Adrenal gland (tissue), 19 donors: ENCODE data around the gene WDR47. TPM values are rescaled to one million over a fixed set of nuclear protein-coding genes. Genes with fewer than 3 reads are reported as not detected.
A peak's percentile ranks its signal among the peaks of the same experiment; 100 is the strongest.

Experiments
- DNase-seq, 7 donors: peaks; one replicate each; pipeline ENCODE4 v3.0.0-alpha.2; 2019 to 2020
- H3K27ac ChIP-seq, 5 donors: fragments of 200-600 bp; sonication (generic) in 4 of 5; 1 replicate in 3 of 5; 2 replicates in 2 of 5; pipeline versions ENCODE4 v1.5.1 to v1.8.0; 2016 to 2020; ENCODE audit warnings: mild to moderate bottlenecking in 1 of 5
- H3K27me3 ChIP-seq: fragments of 200-600 bp; 2 replicates; pipeline ENCODE4 v1.8.0; 2021
- H3K36me3 ChIP-seq, 2 donors: fragments of 200-600 bp; replicated peaks in 1 of 2; 1 replicate in 1 of 2; 2 replicates in 1 of 2; pipeline versions ENCODE4 v1.5.1 to v1.8.0; 2018 to 2022
- H3K4me1 ChIP-seq, 2 donors: fragments of 200-600 bp; replicated peaks in 1 of 2; 1 replicate in 1 of 2; 2 replicates in 1 of 2; pipeline versions ENCODE4 v1.5.1 to v1.8.0; 2018 to 2021
- H3K4me3 ChIP-seq, 4 donors: fragments of 200-600 bp; sonication (generic) in 3 of 4; one replicate each; pipeline ENCODE4 v1.5.1; 2016 to 2018
- H3K9me3 ChIP-seq, 3 donors: fragments of 200-600 bp; sonication (generic) in 1 of 3; replicated peaks in 1 of 3; 1 replicate in 2 of 3; 2 replicates in 1 of 3; pipeline versions ENCODE4 v1.5.1 to v1.8.0; 2016 to 2021
- POLR2A ChIP-seq, 2 donors: fragments of 450-650 bp; IDR thresholded peaks; one replicate each; pipeline ENCODE4 v1.6.1; 2017; ENCODE audit warnings: antibody characterized with exemption in 2 of 2, mild to moderate bottlenecking in 2 of 2, moderate library complexity in 1 of 2
- WGBS, 4 donors: extraction: QIAGEN DNeasy Blood & Tissue Kit in 2 of 4; methylation state at CpG; one replicate each; pipeline versions ENCODE4 v1.1.5 to v1.1.7; 2013 to 2017; 5-methylcytosine and 5-hydroxymethylcytosine counted together
- intact Hi-C, 2 donors: fragments of 100-400 bp; cut with DNase I; formaldehyde crosslinking; loops; one replicate each; pipeline versions ENCODE4 v1.14.1 to v1.15.0; 2022 to 2023
- long read RNA-seq, 10 donors: library from polyadenylated mRNA in 3 of 10; unstranded in 2 of 10; stranded (forward) in 1 of 10; transcript quantifications; one replicate each; pipeline ENCODE4 v2.0.0 and lab custom pipeline, GENCODE V29; 2021 to 2026
- polyA plus RNA-seq, 3 donors: library from polyadenylated mRNA; stranded (reverse); fragments of 200-250 nt in 2 of 3; fragments of 350-450 nt in 1 of 3; fragmentation: Illumina TruSeq in 1 of 3; extraction: RNeasy Lipid Tissue Mini Kit (QIAGEN cat#74804) in 1 of 3; gene quantifications; one replicate each; pipeline ENCODE4 v1.2.3, GENCODE V29; 2013 to 2014
- total RNA-seq, 9 donors: library from RNA; depleted of rRNA in 4 of 9; stranded (reverse); fragments of >200 nt in 4 of 9; fragments of 120-200 nt in 1 of 9; fragmentation: NEBNext Ultra II Directional in 1 of 9; extraction: Animal tissue kit (Norgen Biotek cat#: 25700) in 1 of 9; gene quantifications; one replicate each; pipeline versions ENCODE4 v1.1.0 to v1.2.4, GENCODE V29; 2013 to 2023
- TF ChIP-seq, protein P1 (sequence below), 6 experiments: fragments of 450-650 bp in 4 of 6; fragments of 200-600 bp in 2 of 6; sonication (generic) in 1 of 6; IDR thresholded peaks; 1 replicate in 5 of 6; 2 replicates in 1 of 6; pipeline versions ENCODE4 v1.5.1 to v1.8.0; 2016 to 2021; ENCODE audit warnings: antibody characterized with exemption in 6 of 6, mild to moderate bottlenecking in 2 of 6, moderate library complexity in 1 of 6
- donor health status: healthy with polysubstance abuse.
- donor health status: Bipolar disorder and iron deficiency.
- donor health status: DM: yes; HTN: yes; CAD: no.
- donor health status: DM: no; HTN: no; CAD: no.
- donor health status: DM: no; HTN: no; CAD: no.
- donor health status: DM: yes; HTN: yes; CAD: no.

WDR47 gene
- total RNA-seq (10 to 100 TPM in 6 of 9 donors, 1 to 10 TPM in 3; 8.2 to 16.0 (median 10.9) TPM), polyA plus RNA-seq (10 to 100 TPM in 1 of 3 donors, 1 to 10 TPM in 2; 2.4 to 11.8 (median 2.7) TPM)
- long read RNA-seq, donor 1, full-length matches to known transcripts: 1 of 1 reads
- long read RNA-seq, donor 1, partial matches to known transcripts: 0 of 1 reads
- long read RNA-seq, donor 1, other reads (novel, unspliced or antisense): 0 of 1 reads
- long read RNA-seq, donor 2, full-length matches to known transcripts: 1 of 24 reads
- long read RNA-seq, donor 2, partial matches to known transcripts: 23 of 24 reads
- long read RNA-seq, donor 2, other reads (novel, unspliced or antisense): 0 of 24 reads
- long read RNA-seq, donor 3, full-length matches to known transcripts: 1 of 1 reads
- long read RNA-seq, donor 3, partial matches to known transcripts: 0 of 1 reads
- long read RNA-seq, donor 3, other reads (novel, unspliced or antisense): 0 of 1 reads
- long read RNA-seq, donor 4, partial matches to known transcripts: 1 of 3 reads
- long read RNA-seq, donor 4, other reads (novel, unspliced or antisense): 2 of 3 reads
- long read RNA-seq, donor 5, full-length matches to known transcripts: 9 of 12 reads
- long read RNA-seq, donor 5, partial matches to known transcripts: 0 of 12 reads
- long read RNA-seq, donor 5, other reads (novel, unspliced or antisense): 3 of 12 reads
- long read RNA-seq, donor 6, partial matches to known transcripts: 0 of 1 reads
- long read RNA-seq, donor 6, other reads (novel, unspliced or antisense): 1 of 1 reads
- long read RNA-seq, donor 7: 0 reads
- long read RNA-seq, donor 8: 0 reads
- long read RNA-seq, donor 9, full-length matches to known transcripts: 1 of 1 reads
- long read RNA-seq, donor 9, partial matches to known transcripts: 0 of 1 reads
- long read RNA-seq, donor 9, other reads (novel, unspliced or antisense): 0 of 1 reads
- long read RNA-seq, donor 10: 0 reads

DNA sequence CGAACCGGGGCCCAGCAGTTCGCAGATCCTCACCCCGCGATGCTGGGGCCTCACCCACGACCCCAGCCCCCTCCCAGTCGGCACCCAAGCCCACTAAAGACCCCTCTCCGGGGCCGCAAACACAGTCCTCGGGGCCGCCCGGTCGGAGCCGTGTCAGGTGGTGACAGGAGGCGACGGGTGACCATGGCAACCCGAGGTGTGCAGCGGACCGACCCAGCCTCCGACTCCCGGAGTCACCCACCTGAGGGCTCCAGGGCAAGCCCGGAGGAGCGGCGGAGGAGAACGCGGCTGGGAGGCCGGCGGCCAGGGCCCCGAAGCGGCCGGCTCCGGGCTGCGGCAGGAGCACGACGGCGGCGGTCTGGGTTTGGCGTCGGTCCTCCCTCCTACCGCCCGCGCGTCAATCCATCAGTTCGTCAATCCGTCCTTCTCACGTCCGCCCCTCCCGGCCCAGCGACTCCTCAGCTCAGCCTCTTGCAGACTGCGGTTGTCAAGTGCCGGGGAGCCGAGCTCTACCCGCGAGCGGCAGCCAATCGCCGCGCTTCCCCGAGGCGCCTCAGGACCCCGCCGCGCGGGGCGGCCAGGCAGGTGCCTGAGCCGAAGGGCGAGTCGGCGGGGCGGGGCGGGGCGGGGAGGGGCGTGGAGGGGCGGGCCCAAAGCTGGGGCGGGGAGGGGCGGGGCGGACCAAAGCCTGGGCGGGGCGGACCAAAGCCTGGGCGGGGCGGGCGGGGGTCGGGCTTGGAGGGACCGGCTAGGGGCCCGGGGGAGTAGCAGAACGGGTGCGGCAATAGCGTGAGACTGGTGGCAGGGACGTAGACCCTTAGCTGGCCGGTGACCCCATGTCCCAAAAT lies at the start of gene WDR47:
Gene WDR47 (minus strand): TSS at position 482 of the 848 bp plus-strand sequence. CDS start 18,590 bp downstream, outside the sequence.
- TF ChIP-seq, protein P1, sequence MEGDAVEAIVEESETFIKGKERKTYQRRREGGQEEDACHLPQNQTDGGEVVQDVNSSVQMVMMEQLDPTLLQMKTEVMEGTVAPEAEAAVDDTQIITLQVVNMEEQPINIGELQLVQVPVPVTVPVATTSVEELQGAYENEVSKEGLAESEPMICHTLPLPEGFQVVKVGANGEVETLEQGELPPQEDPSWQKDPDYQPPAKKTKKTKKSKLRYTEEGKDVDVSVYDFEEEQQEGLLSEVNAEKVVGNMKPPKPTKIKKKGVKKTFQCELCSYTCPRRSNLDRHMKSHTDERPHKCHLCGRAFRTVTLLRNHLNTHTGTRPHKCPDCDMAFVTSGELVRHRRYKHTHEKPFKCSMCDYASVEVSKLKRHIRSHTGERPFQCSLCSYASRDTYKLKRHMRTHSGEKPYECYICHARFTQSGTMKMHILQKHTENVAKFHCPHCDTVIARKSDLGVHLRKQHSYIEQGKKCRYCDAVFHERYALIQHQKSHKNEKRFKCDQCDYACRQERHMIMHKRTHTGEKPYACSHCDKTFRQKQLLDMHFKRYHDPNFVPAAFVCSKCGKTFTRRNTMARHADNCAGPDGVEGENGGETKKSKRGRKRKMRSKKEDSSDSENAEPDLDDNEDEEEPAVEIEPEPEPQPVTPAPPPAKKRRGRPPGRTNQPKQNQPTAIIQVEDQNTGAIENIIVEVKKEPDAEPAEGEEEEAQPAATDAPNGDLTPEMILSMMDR (IDR thresholded peaks at IDR 0.05): no peak
- TF ChIP-seq POLR2A (IDR thresholded peaks at IDR 0.05): peak; percentile 96 to 98
- H3K4me3 ChIP-seq: peak within 1 kb of the TSS; percentile 86 to 98 (median 91)
- H3K4me1 ChIP-seq: peaks cover 0 to 15% of the 10 kb centered on the region in 2 donors
- intact Hi-C loops: no loop called here
- peak; percentile 93 to 98 (median 94) for DNase-seq
- no peaks in the 10 kb centered on the region for H3K27me3 ChIP-seq
- H3K9me3 ChIP-seq: no peaks in the 10 kb centered on the region
- peak within 1 kb of the TSS in 4 of 5 donors; percentile 55 to 85 (median 72) for H3K27ac ChIP-seq
- WGBS, 4 donors: 0 to 2% (median 1%) methylated on average over 12 to 88 of the region's 90 CpGs
- no peaks in the 10 kb centered on the region for H3K36me3 ChIP-seq

DNA sequence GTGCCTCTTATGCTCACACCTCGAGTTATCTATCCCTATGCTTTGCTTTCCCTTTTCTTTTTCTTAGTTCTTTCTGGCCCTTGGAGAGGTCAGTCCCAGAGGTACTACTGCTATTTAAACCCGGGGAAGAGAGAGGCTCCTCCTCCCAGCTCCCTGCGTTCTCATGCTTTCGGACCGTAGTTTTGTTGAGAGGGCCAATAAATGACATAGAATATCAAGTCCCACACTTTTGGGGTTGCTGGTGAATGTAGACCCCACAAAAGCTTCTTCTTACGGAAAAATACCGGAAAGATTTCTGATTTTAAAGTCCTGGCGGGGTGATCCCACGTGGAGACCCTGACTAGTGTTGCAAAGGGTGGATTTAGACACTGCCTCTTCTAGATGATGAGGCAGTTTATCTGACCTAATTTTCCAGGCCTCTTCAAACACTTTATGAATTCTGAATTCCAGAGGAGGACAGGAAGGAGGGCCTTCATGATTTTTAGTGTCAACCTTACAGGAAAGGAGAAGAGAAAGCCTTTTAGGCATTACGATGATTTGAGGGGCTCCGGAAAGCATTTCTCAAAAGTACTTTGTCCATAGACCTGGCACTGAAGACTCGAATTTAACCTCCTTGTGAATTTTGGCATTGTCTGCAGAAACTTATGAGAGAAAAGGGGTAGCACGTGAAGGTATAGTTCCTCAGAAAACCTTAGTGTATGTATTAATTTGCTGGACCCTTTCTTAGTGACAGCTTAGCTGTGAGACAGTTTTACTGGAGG lies 49.4 kb upstream of the WDR47 start:
- H3K27me3 ChIP-seq: no peaks in the 10 kb centered on the region
- peak overlapping the region; percentile 58 to 96 (median 82) for H3K4me3 ChIP-seq
- H3K4me1 ChIP-seq: peaks cover 16 to 18% of the 10 kb centered on the region in 2 donors
- intact Hi-C loops: no loop called here
- TF ChIP-seq, protein P1 (IDR thresholded peaks at IDR 0.05): no peak
- peak in 1 of 2 donors; percentile 26 for TF ChIP-seq POLR2A (IDR thresholded peaks at IDR 0.05)
- no peaks in the 10 kb centered on the region for H3K9me3 ChIP-seq
- peaks cover 0 to 13% of the 10 kb centered on the region in 2 donors for H3K36me3 ChIP-seq
- DNase-seq: peak in 3 of 7 donors; percentile 38 to 60 (median 44)
- H3K27ac ChIP-seq: peak overlapping the region; percentile 93 to 100 (median 98)
- WGBS, 4 donors: 1 to 3% (median 2%) methylated on average over 13 of the region's 13 CpGs

- TF ChIP-seq, protein P1 (IDR thresholded peaks at IDR 0.05): peak in 1 of 6 experiments; percentile 7
- peak; percentile 51 to 80 for TF ChIP-seq POLR2A (IDR thresholded peaks at IDR 0.05)
Observed at GRCh38 chr1:109090196-109091077, 48.5 kb upstream of the WDR47 start, which contains the start of gene TMEM167B. Gene TMEM167B, plus strand, starts transcription at chr1:109090764. Its CDS starts 109 bp downstream, at chr1:109090873.

More at GRCh38 chr1:109090196-109091077, 48.5 kb upstream of the WDR47 start, which contains the start of gene TMEM167B:
- Histone ChIP-seq H3K27me3 (no peaks in the 10 kb centered on the region), H3K9me3 (no peaks in the 10 kb centered on the region), H3K4me3 (peak within 1 kb of the TSS; percentile 58 to 96 (median 82)), H3K36me3 (peaks cover 0 to 13% of the 10 kb centered on the region in 2 donors), H3K4me1 (peaks cover 16 to 18% of the 10 kb centered on the region in 2 donors), H3K27ac (peak within 1 kb of the TSS; percentile 93 to 100 (median 98))
- peak; percentile 92 to 97 (median 95) for DNase-seq
- intact Hi-C loops: no loop called here
- WGBS, 4 donors: 3 to 13% (median 5%) methylated on average over 35 to 67 of the region's 67 CpGs
